MM.1S (cell line): ENCODE results near the gene MCUR1.

Experiments used
- DNase-seq: peaks from one replicate; pipeline ENCODE4 v3.0.0-alpha.2; 2015
- H2AFZ ChIP-seq: fragments of 300-600 bp; sonication (generic); 2 replicates; pipeline ENCODE4 v1.6.0; 2016; ENCODE audit warnings: antibody characterized with exemption, low read length
- H3F3A ChIP-seq: fragments of 300-600 bp; sonication (generic); 2 replicates; pipeline ENCODE4 v1.6.1; 2016; ENCODE audit warnings: mild to moderate bottlenecking, antibody characterized with exemption, low read length, moderate library complexity, mixed read lengths; ENCODE audit not compliant: insufficient read depth
- H3K27ac ChIP-seq: fragments of 300-600 bp; sonication (generic); 2 replicates; pipeline ENCODE4 v1.5.1; 2016; ENCODE audit warnings: mild to moderate bottlenecking, low read length
- H3K27me3 ChIP-seq: fragments of 300-600 bp; sonication (generic); replicated peaks from 2 replicates; pipeline ENCODE4 v1.6.0; 2016; ENCODE audit warnings: low read length; ENCODE audit not compliant: insufficient read depth
- H3K36me3 ChIP-seq: fragments of 300-600 bp; sonication (generic); replicated peaks from 2 replicates; pipeline ENCODE4 v1.6.1; 2016; ENCODE audit warnings: mild to moderate bottlenecking, low read length, mixed read lengths; ENCODE audit not compliant: insufficient read depth
- H3K4me1 ChIP-seq: fragments of 300-600 bp; sonication (generic); 2 replicates; pipeline ENCODE4 v1.6.1; 2016; ENCODE audit warnings: low read length, mixed read lengths
- H3K4me2 ChIP-seq: fragments of 300-600 bp; sonication (generic); 2 replicates; pipeline ENCODE4 v1.6.0; 2016; ENCODE audit warnings: low read depth, low read length
- H3K4me3 ChIP-seq: fragments of 300-600 bp; sonication (generic); 2 replicates; pipeline ENCODE4 v1.5.1; 2016; ENCODE audit warnings: low read length, mixed read lengths
- H3K79me2 ChIP-seq: fragments of 300-600 bp; sonication (generic); 2 replicates; pipeline ENCODE4 v1.6.1; 2016; ENCODE audit warnings: mixed run types, low read length, mixed read lengths
- H3K9ac ChIP-seq: fragments of 300-600 bp; sonication (generic); 2 replicates; pipeline ENCODE4 v1.6.1; 2016; ENCODE audit warnings: low read length, mixed read lengths
- H3K9me2 ChIP-seq: fragments of 300-600 bp; sonication (generic); replicated peaks from 2 replicates; pipeline ENCODE4 v1.6.1; 2016; ENCODE audit warnings: mild to moderate bottlenecking, low read length, mixed read lengths; ENCODE audit not compliant: insufficient read depth
- H3K9me3 ChIP-seq: fragments of 300-600 bp; sonication (generic); replicated peaks from 2 replicates; pipeline ENCODE4 v1.6.1; 2016; ENCODE audit warnings: mild to moderate bottlenecking, low read length, mixed read lengths; ENCODE audit not compliant: insufficient read depth
- H4K20me1 ChIP-seq: fragments of 300-600 bp; sonication (generic); 2 replicates; pipeline ENCODE4 v1.6.1; 2016; ENCODE audit warnings: mild to moderate bottlenecking, low read length, moderate library complexity, mixed read lengths; ENCODE audit not compliant: insufficient read depth
- EZH2 ChIP-seq: fragments of 300-600 bp; sonication (generic); optimal IDR thresholded peaks from 2 replicates; pipeline ENCODE3; 2017; ENCODE audit warnings: low read depth, mild to moderate bottlenecking, antibody characterized with exemption, low read length, mixed read lengths
- EZH2phosphoT487 ChIP-seq: fragments of 300-600 bp; sonication (generic); IDR thresholded peaks from 2 replicates; pipeline ENCODE4 v1.6.1; 2018; ENCODE audit warnings: antibody characterized with exemption, low read length
- TF ChIP-seq, protein P1 (sequence below): fragments of 300-600 bp; sonication (generic); IDR thresholded peaks from 2 replicates; pipeline ENCODE4 v1.5.1; 2016; ENCODE audit warnings: antibody characterized with exemption, low read length, mixed read lengths

Gene MCUR1

DNA sequence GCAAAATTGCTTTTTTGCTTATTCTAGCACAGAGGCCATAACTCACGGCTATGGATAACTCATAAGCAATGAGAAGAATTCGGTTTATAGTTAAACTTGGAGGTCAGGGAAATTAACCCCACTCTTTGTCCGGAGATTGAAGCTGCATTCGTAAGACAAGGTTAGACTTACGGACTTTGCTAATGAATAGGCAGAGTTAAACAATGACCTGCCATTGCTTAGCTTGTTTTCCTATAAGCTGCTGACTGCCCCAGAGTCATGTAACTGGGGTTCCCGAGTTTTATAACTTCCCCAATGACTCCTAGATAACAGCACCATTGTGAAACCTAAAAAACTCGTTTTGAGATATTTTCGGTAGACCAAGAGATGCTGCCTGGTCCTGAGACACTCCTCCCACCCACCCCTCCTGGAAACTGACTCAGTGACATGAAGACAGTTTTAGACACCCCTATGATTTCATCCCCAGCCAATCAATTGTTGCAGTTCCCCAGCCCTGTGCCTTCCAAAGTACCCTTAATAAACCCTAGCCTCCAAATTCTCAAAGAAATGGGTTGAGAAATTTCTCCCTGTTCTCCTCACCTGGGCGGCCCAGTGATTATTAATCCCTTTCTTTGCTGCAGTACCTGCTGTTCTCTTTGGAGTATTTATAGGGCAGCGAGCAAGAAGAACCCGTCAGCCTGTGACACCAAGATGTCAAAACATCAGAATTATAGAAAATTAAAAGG is 33.1 kb upstream of the MCUR1 start:
- Histone ChIP-seq H3K9ac (no peak overlapping the region), H2AFZ (no peak overlapping the region)

DNA sequence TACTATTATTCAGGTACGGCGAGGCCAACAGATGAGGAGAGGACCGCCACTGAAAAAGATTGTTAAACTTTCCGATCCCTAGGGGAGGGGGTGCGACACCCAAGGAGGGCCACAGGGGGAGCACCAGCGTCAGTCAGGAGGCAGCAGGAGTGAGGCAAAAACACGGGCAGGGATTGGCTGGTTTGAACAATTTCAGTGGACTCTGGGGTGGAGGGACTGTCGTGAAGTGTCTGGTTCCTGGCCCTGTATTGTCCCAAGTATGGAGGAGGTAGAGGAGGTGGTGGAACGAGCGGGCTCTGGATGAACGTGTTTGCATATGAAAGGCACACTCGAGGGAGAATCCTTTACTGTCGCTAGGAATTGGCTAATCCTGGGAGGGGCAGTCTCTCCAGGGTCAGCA is 32.5 kb upstream of the MCUR1 start:
- TF ChIP-seq EZH2 (no peak), EZH2phosphoT487 (no peak)
- TF ChIP-seq, protein P1, sequence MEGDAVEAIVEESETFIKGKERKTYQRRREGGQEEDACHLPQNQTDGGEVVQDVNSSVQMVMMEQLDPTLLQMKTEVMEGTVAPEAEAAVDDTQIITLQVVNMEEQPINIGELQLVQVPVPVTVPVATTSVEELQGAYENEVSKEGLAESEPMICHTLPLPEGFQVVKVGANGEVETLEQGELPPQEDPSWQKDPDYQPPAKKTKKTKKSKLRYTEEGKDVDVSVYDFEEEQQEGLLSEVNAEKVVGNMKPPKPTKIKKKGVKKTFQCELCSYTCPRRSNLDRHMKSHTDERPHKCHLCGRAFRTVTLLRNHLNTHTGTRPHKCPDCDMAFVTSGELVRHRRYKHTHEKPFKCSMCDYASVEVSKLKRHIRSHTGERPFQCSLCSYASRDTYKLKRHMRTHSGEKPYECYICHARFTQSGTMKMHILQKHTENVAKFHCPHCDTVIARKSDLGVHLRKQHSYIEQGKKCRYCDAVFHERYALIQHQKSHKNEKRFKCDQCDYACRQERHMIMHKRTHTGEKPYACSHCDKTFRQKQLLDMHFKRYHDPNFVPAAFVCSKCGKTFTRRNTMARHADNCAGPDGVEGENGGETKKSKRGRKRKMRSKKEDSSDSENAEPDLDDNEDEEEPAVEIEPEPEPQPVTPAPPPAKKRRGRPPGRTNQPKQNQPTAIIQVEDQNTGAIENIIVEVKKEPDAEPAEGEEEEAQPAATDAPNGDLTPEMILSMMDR = no peak
- Histone ChIP-seq H3K9me2 (no peaks in the 10 kb centered on the region), H3K9ac (no peak overlapping the region), H3K9me3 (no peaks in the 10 kb centered on the region), H4K20me1 (no peaks in the 10 kb centered on the region), H3K79me2 (no peaks in the 10 kb centered on the region), H3K4me1 (no peaks in the 10 kb centered on the region), H3K27me3 (no peaks in the 10 kb centered on the region), H3K4me2 (no peak overlapping the region), H3F3A (no peaks in the 10 kb centered on the region), H3K4me3 (no peak overlapping the region), H3K36me3 (no peaks in the 10 kb centered on the region), H3K27ac (no peak overlapping the region), H2AFZ (no peak overlapping the region)
- DNase-seq = no peak

More for the DNA sequence above, 33.1 kb upstream of the MCUR1 start:
- Histone ChIP-seq H3K79me2 (no peaks in the 10 kb centered on the region), H3K27ac (no peak overlapping the region), H3K27me3 (no peaks in the 10 kb centered on the region), H3K36me3 (no peaks in the 10 kb centered on the region), H4K20me1 (no peaks in the 10 kb centered on the region), H3K9me3 (no peaks in the 10 kb centered on the region), H3K4me2 (no peak overlapping the region), H3K9me2 (no peaks in the 10 kb centered on the region), H3K4me3 (no peak overlapping the region), H3F3A (no peaks in the 10 kb centered on the region), H3K4me1 (no peaks in the 10 kb centered on the region)
- no peak for TF ChIP-seq EZH2
- no peak for TF ChIP-seq EZH2phosphoT487
- TF ChIP-seq, protein P1 = no peak
- DNase-seq = no peak

DNA sequence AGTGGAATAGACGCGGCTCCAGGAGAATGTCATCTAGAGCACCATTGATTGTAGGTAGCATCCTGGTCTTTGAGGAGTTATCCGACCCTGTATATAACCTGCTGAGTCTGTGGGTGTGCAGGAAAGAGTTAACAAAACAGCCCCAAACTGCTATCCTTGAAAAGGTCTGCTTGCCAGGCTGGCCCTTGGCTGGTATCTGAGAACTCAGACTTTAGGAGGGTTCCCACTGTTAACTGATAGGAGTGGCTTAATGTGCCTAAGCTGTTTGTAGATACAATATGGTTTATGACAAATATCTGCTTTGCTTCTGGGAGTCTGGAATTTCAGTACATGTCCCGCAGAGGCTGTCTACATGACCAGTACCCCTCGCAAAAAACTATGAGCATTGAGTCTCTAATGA is 27.6 kb upstream of the MCUR1 start:
- H3F3A ChIP-seq = no peaks in the 10 kb centered on the region
- H3K9me3 ChIP-seq = no peaks in the 10 kb centered on the region
- H3K9me2 ChIP-seq = no peaks in the 10 kb centered on the region
- H3K27me3 ChIP-seq = no peaks in the 10 kb centered on the region
- no peaks in the 10 kb centered on the region for H3K4me1 ChIP-seq
- TF ChIP-seq, protein P1 = no peak
- TF ChIP-seq EZH2phosphoT487 = no peak
- no peak for TF ChIP-seq EZH2
- H3K4me3 ChIP-seq = no peak overlapping the region
- no peak overlapping the region for H3K9ac ChIP-seq
- H3K4me2 ChIP-seq = no peak overlapping the region
- H3K36me3 ChIP-seq = no peaks in the 10 kb centered on the region
- H3K27ac ChIP-seq = no peak overlapping the region
- H3K79me2 ChIP-seq = no peaks in the 10 kb centered on the region
- H4K20me1 ChIP-seq = no peaks in the 10 kb centered on the region
- no peak overlapping the region for H2AFZ ChIP-seq
- DNase-seq = no peak
